SK-N-SH (cell line): ENCODE measurements around the gene HOXB7. TPM values are rescaled to one million over a fixed set of nuclear protein-coding genes. Genes with fewer than 3 reads are reported as not detected.
A peak's percentile ranks its signal among the peaks of the same experiment; 100 is the strongest.

Experiments
- CTCF ChIA-PET: fragments of 300-600, 350-600 bp; formaldehyde crosslinking; extraction: SDS; loops from one replicate; lab custom pipeline; 2021; lab: Yijun Ruan, JAX
- POLR2A ChIA-PET: fragments of 350-600 bp; sonication (Branson Sonifier 250); formaldehyde crosslinking; extraction: SDS; loops from one replicate; lab custom pipeline; 2020; ENCODE audit warnings: antibody characterized with exemption, inconsistent platforms; lab: Yijun Ruan, JAX
- DNase-seq: peaks from one replicate; pipeline ENCODE4 v3.0.0; 2012
- H2AFZ ChIP-seq: fragments of 200-600 bp; sonication (generic); 2 replicates; pipeline ENCODE4 v1.8.1; 2016; ENCODE audit warnings: antibody characterized with exemption, mild to moderate bottlenecking, low read depth
- H3F3A ChIP-seq: fragments of 200-600 bp; sonication (generic); replicated peaks from 2 replicates; pipeline ENCODE3; 2016; ENCODE audit warnings: antibody characterized with exemption, mild to moderate bottlenecking; ENCODE audit not compliant: insufficient read depth
- H3K27ac ChIP-seq, 2 experiments: fragments of 200-500 bp in 1 of 2; fragments of 200-600 bp in 1 of 2; sonication (Bioruptor generic) in 1 of 2; sonication (generic), shearing (Covaris generic) in 1 of 2; 2 replicates each; pipeline versions ENCODE4 v1.5.1 to v1.6.1; 2014 to 2016; ENCODE audit warnings: low read depth in 2 of 2, inconsistent platforms in 1 of 2, low read length in 1 of 2, mild to moderate bottlenecking in 1 of 2, mixed read lengths in 1 of 2
- H3K27me3 ChIP-seq: fragments of 200-600 bp; sonication (generic), shearing (Covaris generic); 2 replicates; pipeline ENCODE4 v1.6.1; 2016; ENCODE audit warnings: mixed run types; ENCODE audit not compliant: insufficient read depth
- H3K36me3 ChIP-seq, 2 experiments: fragments of 200-500 bp in 1 of 2; fragments of 200-600 bp in 1 of 2; sonication (Bioruptor generic) in 1 of 2; sonication (generic) in 1 of 2; replicated peaks in 1 of 2; 2 replicates each; pipeline versions ENCODE3 to v1.5.1; 2014 to 2016; ENCODE audit warnings: low read length in 1 of 2, mild to moderate bottlenecking in 1 of 2; ENCODE audit not compliant: insufficient read depth in 2 of 2, control insufficient read depth in 1 of 2
- H3K4me1 ChIP-seq, 2 experiments: fragments of 200-500 bp in 1 of 2; fragments of 200-600 bp in 1 of 2; sonication (Bioruptor generic) in 1 of 2; sonication (generic), shearing (Covaris generic) in 1 of 2; 2 replicates each; pipeline versions ENCODE4 v1.5.1 to v1.6.1; 2014 to 2016; ENCODE audit warnings: low read depth in 1 of 2, low read length in 1 of 2, mixed run types in 1 of 2; ENCODE audit not compliant: insufficient read depth in 2 of 2, control insufficient read depth in 1 of 2
- H3K4me2 ChIP-seq: fragments of 200-600 bp; sonication (generic), shearing (Covaris generic); 2 replicates; pipeline ENCODE4 v1.6.1; 2017; ENCODE audit warnings: mixed run types
- H3K4me3 ChIP-seq, 2 experiments: fragments of 200-500 bp in 1 of 2; fragments of 200-600 bp in 1 of 2; sonication (Bioruptor generic) in 1 of 2; sonication (generic), shearing (Covaris generic) in 1 of 2; 2 replicates each; pipeline versions ENCODE4 v1.5.1 to v1.8.1; 2014 to 2016; ENCODE audit warnings: low read depth in 2 of 2, inconsistent platforms in 1 of 2, low read length in 1 of 2, mild to moderate bottlenecking in 1 of 2, mixed read lengths in 1 of 2, moderate library complexity in 1 of 2
- H3K79me2 ChIP-seq: fragments of 200-600 bp; sonication (generic); 2 replicates; pipeline ENCODE4 v1.8.1; 2017; ENCODE audit warnings: mild to moderate bottlenecking; ENCODE audit not compliant: insufficient read depth
- H3K9ac ChIP-seq: fragments of 200-600 bp; sonication (generic); 2 replicates; pipeline ENCODE4 v1.6.1; 2017; ENCODE audit warnings: mixed run types
- H3K9me2 ChIP-seq: fragments of 200-600 bp; sonication (generic); 2 replicates; pipeline ENCODE4 v1.6.1; 2017; ENCODE audit warnings: mixed run types
- H3K9me3 ChIP-seq: fragments of 200-600 bp; sonication (generic); 2 replicates; pipeline ENCODE4 v1.6.1; 2017; ENCODE audit warnings: mixed run types, mild to moderate bottlenecking, moderate library complexity
- H4K20me1 ChIP-seq: fragments of 200-600 bp; sonication (generic); 2 replicates; pipeline ENCODE4 v1.6.1; 2017; ENCODE audit warnings: mild to moderate bottlenecking, mixed run types; ENCODE audit not compliant: insufficient read depth
- ELF1 ChIP-seq: IDR thresholded peaks from 2 replicates; pipeline ENCODE4 v1.4.0; 2012
- EP300 ChIP-seq, 2 experiments: IDR thresholded peaks; 2 replicates each; pipeline versions ENCODE4 v1.4.0 to v1.6.1; 2012; ENCODE audit warnings: borderline replicate concordance in 1 of 2, low read depth in 1 of 2, low read length in 1 of 2
- EZH2phosphoT487 ChIP-seq: fragments of 200-600 bp; sonication (generic); IDR thresholded peaks from 2 replicates; pipeline ENCODE4 v1.6.1; 2017; ENCODE audit warnings: low read depth, mixed run types, mild to moderate bottlenecking, antibody characterized with exemption, moderate library complexity, borderline replicate concordance
- JUND ChIP-seq: IDR thresholded peaks from 2 replicates; pipeline ENCODE4 v1.4.0; 2012
- MEF2A ChIP-seq: IDR thresholded peaks from 2 replicates; pipeline ENCODE4 v1.4.0; 2012; ENCODE audit warnings: low read depth, borderline replicate concordance
- MXI1 ChIP-seq: IDR thresholded peaks from 2 replicates; pipeline ENCODE4 v1.6.1; 2012; ENCODE audit warnings: mild to moderate bottlenecking, low read depth, low read length, improper control_type of control experiment
- POLR2AphosphoS5 ChIP-seq: IDR thresholded peaks from 2 replicates; pipeline ENCODE4 v1.6.1; 2012; ENCODE audit warnings: low read depth, low read length
- RAD21 ChIP-seq: IDR thresholded peaks from 2 replicates; pipeline ENCODE4 v1.6.1; 2012; ENCODE audit warnings: mild to moderate bottlenecking, low read length
- RXRA ChIP-seq: IDR thresholded peaks from 2 replicates; pipeline ENCODE4 v1.4.0; 2012; ENCODE audit warnings: low read depth, mild to moderate bottlenecking, borderline replicate concordance
- TCF12 ChIP-seq: IDR thresholded peaks from 2 replicates; pipeline ENCODE4 v1.4.0; 2012
- YY1 ChIP-seq: IDR thresholded peaks from 2 replicates; pipeline ENCODE4 v1.4.0; 2012; ENCODE audit warnings: low read depth, mild to moderate bottlenecking
- WGBS: methylation state at CpG from one replicate; pipeline ENCODE4 v1.1.6; 2017; ENCODE audit warnings: low lambda C conversion rate; 5-methylcytosine and 5-hydroxymethylcytosine counted together
- polyA plus RNA-seq, 3 experiments: library from polyadenylated mRNA; depleted of rRNA; stranded (reverse); fragments of >200 nt; gene quantifications; 2 replicates each; pipeline ENCODE4 v1.2.3, GENCODE V29; 2012
- TF ChIP-seq, protein P1 (sequence below): IDR thresholded peaks from 2 replicates; pipeline ENCODE4 v1.4.0; 2012; ENCODE audit warnings: low read depth
- TF ChIP-seq, protein P2 (sequence below): IDR thresholded peaks from 2 replicates; pipeline ENCODE4 v1.4.0; 2012; ENCODE audit warnings: low read depth, borderline replicate concordance
- TF ChIP-seq, protein P3 (sequence below): IDR thresholded peaks from 2 replicates; pipeline ENCODE4; 2012

The HOXB7 gene
- polyA plus RNA-seq, 1 of the 3 experiments (the other 2 are of a cell fraction), result not detected

DNA sequence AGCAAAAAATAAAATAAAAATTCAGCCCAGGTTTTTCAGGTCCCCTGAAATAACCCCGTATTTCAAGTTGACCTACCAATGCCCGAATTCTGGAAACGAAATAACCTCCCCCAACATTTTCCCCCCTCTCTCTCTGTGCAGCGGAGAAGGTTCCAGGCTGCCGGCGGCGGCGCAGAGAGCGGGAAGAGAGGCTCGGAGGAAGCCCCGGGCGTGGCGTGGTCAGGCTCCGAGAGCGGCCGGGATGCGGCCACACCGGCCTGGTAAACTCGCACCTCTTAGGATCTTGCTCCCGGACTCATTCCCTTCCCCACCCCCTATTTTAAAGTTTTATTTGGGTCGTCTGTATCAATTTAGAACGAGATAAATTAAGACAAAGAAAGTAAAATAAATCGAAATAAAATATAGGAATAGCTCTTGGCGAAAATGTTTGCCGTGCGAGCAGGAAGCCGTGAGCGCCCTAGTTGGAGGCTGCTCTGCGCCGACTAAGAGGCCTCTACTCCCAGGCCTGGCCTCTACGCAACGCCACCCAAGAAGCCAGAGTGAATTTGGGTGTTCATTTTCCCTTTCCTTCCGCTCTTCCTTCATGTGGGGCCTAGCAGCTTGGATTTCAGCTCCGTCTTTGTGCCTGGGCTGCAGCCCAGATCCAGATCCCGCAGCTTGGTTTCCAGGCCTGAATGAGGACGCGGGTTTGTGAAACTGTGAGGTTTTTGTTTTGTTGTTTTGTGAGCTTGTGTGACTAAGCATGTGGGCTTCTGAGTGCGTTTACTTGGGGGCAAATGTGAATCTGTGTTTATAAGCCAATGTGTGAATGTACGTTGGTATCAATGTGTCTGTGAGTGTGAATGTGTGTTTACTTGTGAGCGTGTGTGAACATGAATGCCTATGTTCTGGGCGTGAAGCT is 4.6 kb downstream of the HOXB7 start:
- no peak overlapping the region for H3K27ac ChIP-seq
- no peaks in the 10 kb centered on the region for H3K79me2 ChIP-seq
- no peak overlapping the region for H2AFZ ChIP-seq
- H4K20me1 ChIP-seq, result peaks cover 4% of the 10 kb centered on the region; the same call in 1 of the 2 replicates
- no peak overlapping the region for H3K4me3 ChIP-seq
- DNase-seq, result no peak
- no peaks in the 10 kb centered on the region for H3K9me3 ChIP-seq
- H3K4me2 ChIP-seq, result no peak overlapping the region
- H3K9me2 ChIP-seq, result no peaks in the 10 kb centered on the region
- ChIA-PET CTCF (interaction anchor here (0.9 to 1.8 kb wide), 7 partner anchors 10 to 453 kb away, joined by 3 to 14 read pairs (median 5); partner anchors contain the start of gene HOXB5), POLR2A (no interaction called here)
- 26% methylated on average over 41 of the region's 41 CpGs for WGBS
- no peaks in the 10 kb centered on the region for H3K36me3 ChIP-seq
- H3K27me3 ChIP-seq, result peaks cover 100% of the 10 kb centered on the region
- no peak overlapping the region for H3K9ac ChIP-seq
- H3F3A ChIP-seq, result no peaks in the 10 kb centered on the region
- H3K4me1 ChIP-seq, result no peaks in the 10 kb centered on the region; a peak in 1 of 4 replicates
- TF ChIP-seq RAD21 (no peak), MXI1 (no peak), EZH2phosphoT487 (peak; percentile 82; the same call in 1 of the 2 replicates)
- TF ChIP-seq, protein P1, sequence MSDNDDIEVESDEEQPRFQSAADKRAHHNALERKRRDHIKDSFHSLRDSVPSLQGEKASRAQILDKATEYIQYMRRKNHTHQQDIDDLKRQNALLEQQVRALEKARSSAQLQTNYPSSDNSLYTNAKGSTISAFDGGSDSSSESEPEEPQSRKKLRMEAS, result no peak
- TF ChIP-seq, all 33 proteins: peak for 1

DNA sequence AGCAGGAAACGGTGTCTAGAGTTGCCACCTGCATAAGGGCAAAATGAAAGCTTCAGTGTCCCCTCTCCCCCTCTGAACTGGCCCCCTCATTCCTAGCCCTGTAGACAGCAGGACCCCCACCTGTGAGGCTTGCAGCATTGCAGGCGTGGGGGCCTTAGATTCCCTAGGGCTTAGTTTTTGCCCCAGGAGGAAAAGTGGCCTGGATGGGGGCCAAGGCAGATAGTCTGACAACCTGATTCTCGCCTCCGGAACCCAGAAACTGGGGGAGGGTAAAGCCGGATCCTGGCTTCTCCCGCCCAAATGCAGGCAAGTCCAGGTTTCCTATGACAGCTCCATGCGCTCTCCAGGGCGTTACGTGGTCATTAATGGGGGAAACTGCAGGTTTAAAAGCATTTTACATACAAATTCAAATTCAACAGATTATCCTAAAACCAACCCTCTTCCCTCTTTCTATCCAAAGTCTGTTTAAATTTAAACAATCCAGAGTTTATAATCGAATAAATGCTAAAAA is 5.4 kb downstream of the HOXB7 start:
- Histone ChIP-seq H3K27me3 (peaks cover 100% of the 10 kb centered on the region), H3K27ac (no peak overlapping the region), H3K36me3 (no peaks in the 10 kb centered on the region), H4K20me1 (peaks cover 7% of the 10 kb centered on the region; the same call in 1 of the 2 replicates), H3F3A (no peaks in the 10 kb centered on the region), H3K4me2 (no peak overlapping the region)
- ChIA-PET POLR2A (no interaction called here), CTCF (interaction anchor here (1.3 to 1.8 kb wide), 5 partner anchors 9 to 298 kb away, joined by 3 to 14 read pairs (median 6); partner anchors contain the start of gene HOXB5)
- no peak for TF ChIP-seq EP300 (IDR thresholded peaks at IDR 0.05; ENCODE audit: borderline replicate concordance in 1 of 2, low read depth in 1 of 2, low read length in 1 of 2)
- no peak for TF ChIP-seq YY1
- TF ChIP-seq JUND, result no peak
- no peak for TF ChIP-seq MEF2A
- TF ChIP-seq, all 33 proteins: peak for 0
- Histone ChIP-seq H2AFZ (no peak overlapping the region), H3K9ac (no peak overlapping the region), H3K4me3 (no peak overlapping the region), H3K9me3 (no peaks in the 10 kb centered on the region), H3K79me2 (no peaks in the 10 kb centered on the region), H3K9me2 (no peaks in the 10 kb centered on the region), H3K4me1 (no peaks in the 10 kb centered on the region; a peak in 1 of 4 replicates)
- no peak for DNase-seq
- WGBS, result 24% methylated on average over 10 of the region's 10 CpGs

DNA sequence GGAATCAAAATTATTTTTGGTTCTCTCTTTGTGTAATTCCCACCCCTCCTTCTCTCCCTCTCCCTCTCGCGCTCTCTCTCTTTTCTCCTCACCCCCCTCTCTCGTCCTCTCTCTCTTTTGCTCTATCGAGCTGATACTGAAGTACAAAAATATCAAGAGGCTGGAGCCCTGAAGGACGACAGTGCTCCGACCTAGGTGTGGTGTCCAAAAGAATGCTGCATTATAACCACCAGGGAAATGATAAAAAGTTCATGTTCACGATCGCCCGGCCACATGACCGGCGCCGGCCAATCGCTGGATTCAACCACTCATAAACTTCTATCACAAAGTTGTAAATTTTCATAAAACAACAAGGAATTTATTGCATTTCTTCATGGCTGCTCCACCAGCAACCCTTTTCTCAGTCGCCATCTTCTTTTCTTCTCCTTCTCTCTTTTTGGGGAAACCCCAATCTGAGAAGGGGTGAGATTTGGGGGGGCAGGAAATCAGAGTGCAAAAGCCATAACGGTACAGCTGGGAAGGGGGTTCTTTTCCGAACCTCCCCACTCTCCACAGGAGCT is 6.0 kb downstream of the HOXB7 start, which contains the start of gene HOXB6:
Gene HOXB6, minus strand, starts transcription at position 217 of the 560 bp plus-strand sequence. CDS start 6,836 bp downstream, outside the sequence.
- Histone ChIP-seq H3K9ac (no peak within 1 kb of the TSS), H3K9me3 (no peaks in the 10 kb centered on the region), H3K4me3 (no peak within 1 kb of the TSS), H4K20me1 (peaks cover 7% of the 10 kb centered on the region; the same call in 1 of the 2 replicates), H3K79me2 (no peaks in the 10 kb centered on the region), H3K4me1 (no peaks in the 10 kb centered on the region; a peak in 1 of 4 replicates), H3K9me2 (no peaks in the 10 kb centered on the region), H2AFZ (no peak within 1 kb of the TSS), H3K27me3 (peaks cover 100% of the 10 kb centered on the region), H3K4me2 (no peak within 1 kb of the TSS), H3K36me3 (no peaks in the 10 kb centered on the region), H3K27ac (no peak within 1 kb of the TSS), H3F3A (no peaks in the 10 kb centered on the region)
- WGBS, result 4% methylated on average over 16 of the region's 16 CpGs
- TF ChIP-seq RXRA (no peak), JUND (no peak), TCF12 (no peak), ELF1 (no peak), POLR2AphosphoS5 (no peak), MEF2A (no peak)
- TF ChIP-seq, protein P2, sequence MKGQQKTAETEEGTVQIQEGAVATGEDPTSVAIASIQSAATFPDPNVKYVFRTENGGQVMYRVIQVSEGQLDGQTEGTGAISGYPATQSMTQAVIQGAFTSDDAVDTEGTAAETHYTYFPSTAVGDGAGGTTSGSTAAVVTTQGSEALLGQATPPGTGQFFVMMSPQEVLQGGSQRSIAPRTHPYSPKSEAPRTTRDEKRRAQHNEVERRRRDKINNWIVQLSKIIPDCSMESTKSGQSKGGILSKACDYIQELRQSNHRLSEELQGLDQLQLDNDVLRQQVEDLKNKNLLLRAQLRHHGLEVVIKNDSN, result peak; percentile 31; the same call in 1 of the 2 replicates
- TF ChIP-seq, protein P3, sequence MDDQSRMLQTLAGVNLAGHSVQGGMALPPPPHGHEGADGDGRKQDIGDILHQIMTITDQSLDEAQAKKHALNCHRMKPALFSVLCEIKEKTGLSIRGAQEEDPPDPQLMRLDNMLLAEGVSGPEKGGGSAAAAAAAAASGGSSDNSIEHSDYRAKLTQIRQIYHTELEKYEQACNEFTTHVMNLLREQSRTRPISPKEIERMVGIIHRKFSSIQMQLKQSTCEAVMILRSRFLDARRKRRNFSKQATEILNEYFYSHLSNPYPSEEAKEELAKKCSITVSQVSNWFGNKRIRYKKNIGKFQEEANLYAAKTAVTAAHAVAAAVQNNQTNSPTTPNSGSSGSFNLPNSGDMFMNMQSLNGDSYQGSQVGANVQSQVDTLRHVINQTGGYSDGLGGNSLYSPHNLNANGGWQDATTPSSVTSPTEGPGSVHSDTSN, result no peak
- no peak for DNase-seq
- ChIA-PET CTCF (interaction anchor here (1.3 kb wide), 1 partner anchor 297 kb away, joined by 6 read pairs; no protein-coding TSS in a partner anchor), POLR2A (no interaction called here)
